PC-3 (cell line): ENCODE results near the gene SGK2.

ENCODE experiments used
- CTCF ChIP-seq: fragments of 300-600 bp; sonication (generic); conservative IDR thresholded peaks from 2 replicates; pipeline ENCODE4 v1.5.1; 2017; ENCODE audit warnings: antibody characterized with exemption, low read depth, mild to moderate bottlenecking, low read length
- EZH2 ChIP-seq: fragments of 300-600 bp; sonication (generic); IDR thresholded peaks from one replicate; pipeline ENCODE4 v1.6.1; 2017; ENCODE audit warnings: antibody characterized with exemption, mild to moderate bottlenecking, low read length; ENCODE audit not compliant: unreplicated experiment
- EZH2phosphoT487 ChIP-seq: fragments of 300-600 bp; sonication (generic); IDR thresholded peaks from 2 replicates; pipeline ENCODE4 v1.6.1; 2018; ENCODE audit warnings: mild to moderate bottlenecking, antibody characterized with exemption, low read length, borderline replicate concordance

- no peak for TF ChIP-seq CTCF
- TF ChIP-seq EZH2, result no peak
- TF ChIP-seq EZH2phosphoT487, result no peak
Measured at GRCh38 chr20:43533060-43533459, 25.8 kb upstream of the SGK2 start.
